Measurements from ENCODE around the gene CADPS.

Gene CADPS

DNA sequence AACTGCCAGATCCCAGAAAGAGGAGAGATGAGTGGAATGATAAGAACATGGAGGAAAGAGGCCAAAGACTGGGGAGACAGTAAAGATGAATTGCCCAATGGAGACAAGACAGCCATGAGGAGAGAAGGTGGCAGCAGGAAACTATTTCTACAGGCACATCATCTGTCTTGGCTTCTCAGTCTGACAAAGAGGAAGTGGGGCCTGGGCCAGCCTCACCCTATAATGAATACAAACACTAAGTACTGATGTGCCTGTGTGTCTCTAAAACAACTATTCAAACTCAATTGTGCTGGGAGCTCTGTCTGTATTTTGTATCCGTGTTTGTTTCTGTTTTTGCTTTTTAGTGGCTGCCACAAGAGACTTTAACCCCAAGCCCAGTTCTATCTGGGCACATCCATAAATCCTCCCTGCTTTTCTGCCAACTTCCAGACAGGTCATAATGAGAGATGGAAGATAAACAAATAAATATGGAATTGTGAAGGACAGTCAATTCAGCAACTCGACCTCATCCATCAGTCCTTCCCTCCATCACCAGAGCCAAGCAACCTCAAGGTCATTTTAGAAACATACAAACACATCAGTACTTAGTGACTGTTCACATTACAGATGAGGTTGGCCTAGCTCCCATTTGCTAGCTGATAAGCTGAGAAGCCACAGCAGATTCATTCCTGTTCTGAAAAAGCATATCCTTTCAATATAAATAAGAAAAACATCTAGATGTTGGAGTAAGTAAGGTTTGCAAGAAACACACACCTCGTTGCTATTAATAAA lies 116.7 kb downstream of the CADPS start:
- H3K4me1 ChIP-seq (ENCODE audit: insufficient read depth, low read length, severe bottlenecking) = peaks cover 36% of the 10 kb centered on the region
- H3K79me2 ChIP-seq (ENCODE audit: insufficient read depth, low read length) = no peaks in the 10 kb centered on the region
- peak overlapping the region; percentile 30; the same call in 1 of the 2 replicates for H2AFZ ChIP-seq (ENCODE audit: low read length)
- no peaks in the 10 kb centered on the region for H3K9me2 ChIP-seq (ENCODE audit: low read depth, low read length)
- H4K20me1 ChIP-seq (ENCODE audit: insufficient read depth, low read length) = no peaks in the 10 kb centered on the region
- H3K4me2 ChIP-seq (ENCODE audit: low read length) = no peak overlapping the region
- H3F3A ChIP-seq (ENCODE audit: insufficient read depth, low read length) = no peaks in the 10 kb centered on the region
- no peaks in the 10 kb centered on the region for H3K9me3 ChIP-seq (ENCODE audit: low read length)
- H3K4me3 ChIP-seq (ENCODE audit: low read depth, low read length, poor library complexity, severe bottlenecking) = no peak overlapping the region
- H3K36me3 ChIP-seq (ENCODE audit: insufficient read depth, low read length) = no peaks in the 10 kb centered on the region
- no peaks in the 10 kb centered on the region for H3K27me3 ChIP-seq (ENCODE audit: insufficient read depth, low read length)
- H3K27ac ChIP-seq (ENCODE audit: low read depth, low read length, poor library complexity, severe bottlenecking) = peak overlapping the region; percentile 58
- no peak overlapping the region for H3K9ac ChIP-seq (ENCODE audit: low read length)
- TF ChIP-seq, protein P1, sequence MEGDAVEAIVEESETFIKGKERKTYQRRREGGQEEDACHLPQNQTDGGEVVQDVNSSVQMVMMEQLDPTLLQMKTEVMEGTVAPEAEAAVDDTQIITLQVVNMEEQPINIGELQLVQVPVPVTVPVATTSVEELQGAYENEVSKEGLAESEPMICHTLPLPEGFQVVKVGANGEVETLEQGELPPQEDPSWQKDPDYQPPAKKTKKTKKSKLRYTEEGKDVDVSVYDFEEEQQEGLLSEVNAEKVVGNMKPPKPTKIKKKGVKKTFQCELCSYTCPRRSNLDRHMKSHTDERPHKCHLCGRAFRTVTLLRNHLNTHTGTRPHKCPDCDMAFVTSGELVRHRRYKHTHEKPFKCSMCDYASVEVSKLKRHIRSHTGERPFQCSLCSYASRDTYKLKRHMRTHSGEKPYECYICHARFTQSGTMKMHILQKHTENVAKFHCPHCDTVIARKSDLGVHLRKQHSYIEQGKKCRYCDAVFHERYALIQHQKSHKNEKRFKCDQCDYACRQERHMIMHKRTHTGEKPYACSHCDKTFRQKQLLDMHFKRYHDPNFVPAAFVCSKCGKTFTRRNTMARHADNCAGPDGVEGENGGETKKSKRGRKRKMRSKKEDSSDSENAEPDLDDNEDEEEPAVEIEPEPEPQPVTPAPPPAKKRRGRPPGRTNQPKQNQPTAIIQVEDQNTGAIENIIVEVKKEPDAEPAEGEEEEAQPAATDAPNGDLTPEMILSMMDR (IDR thresholded peaks at IDR 0.05; ENCODE audit: low read length) = no peak
- TF ChIP-seq EZH2 (IDR thresholded peaks at IDR 0.05; ENCODE audit: borderline replicate concordance, low read length) = no peak

DNA sequence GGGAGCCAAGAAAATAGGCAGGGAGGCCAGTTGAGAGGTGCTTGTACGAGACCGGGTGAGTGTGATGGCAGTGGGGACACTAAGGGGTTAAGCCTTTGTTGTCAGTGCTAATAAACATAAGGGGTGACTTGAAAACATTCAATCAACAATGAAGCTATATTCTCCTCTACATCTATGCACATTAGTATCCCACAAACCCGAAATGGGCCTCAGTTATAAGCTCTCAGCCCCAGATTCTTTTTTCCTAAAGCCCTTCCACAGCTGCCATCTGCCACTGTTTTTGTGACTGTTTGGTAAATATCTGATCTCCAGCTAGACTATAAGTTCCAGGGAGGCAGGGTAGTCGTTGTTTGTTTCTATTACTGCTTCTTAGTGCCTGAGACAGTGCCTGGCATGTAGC lies 118.2 kb downstream of the CADPS start:
- Histone ChIP-seq H3K9ac (ENCODE audit: low read length) (no peak overlapping the region), H3F3A (ENCODE audit: insufficient read depth, low read length) (no peaks in the 10 kb centered on the region), H3K27ac (ENCODE audit: low read depth, low read length, poor library complexity, severe bottlenecking) (peak overlapping the region; percentile 90), H4K20me1 (ENCODE audit: insufficient read depth, low read length) (no peaks in the 10 kb centered on the region), H3K36me3 (ENCODE audit: insufficient read depth, low read length) (no peaks in the 10 kb centered on the region), H3K27me3 (ENCODE audit: insufficient read depth, low read length) (no peaks in the 10 kb centered on the region), H3K4me2 (ENCODE audit: low read length) (no peak overlapping the region), H3K4me3 (ENCODE audit: low read depth, low read length, poor library complexity, severe bottlenecking) (no peak overlapping the region), H3K9me2 (ENCODE audit: low read depth, low read length) (no peaks in the 10 kb centered on the region), H3K4me1 (ENCODE audit: insufficient read depth, low read length, severe bottlenecking) (peaks cover 36% of the 10 kb centered on the region), H2AFZ (ENCODE audit: low read length) (no peak overlapping the region), H3K79me2 (ENCODE audit: insufficient read depth, low read length) (no peaks in the 10 kb centered on the region), H3K9me3 (ENCODE audit: low read length) (no peaks in the 10 kb centered on the region)
- TF ChIP-seq EZH2 (IDR thresholded peaks at IDR 0.05; ENCODE audit: borderline replicate concordance, low read length) = no peak
- TF ChIP-seq, protein P1 (IDR thresholded peaks at IDR 0.05; ENCODE audit: low read length) = no peak

DNA sequence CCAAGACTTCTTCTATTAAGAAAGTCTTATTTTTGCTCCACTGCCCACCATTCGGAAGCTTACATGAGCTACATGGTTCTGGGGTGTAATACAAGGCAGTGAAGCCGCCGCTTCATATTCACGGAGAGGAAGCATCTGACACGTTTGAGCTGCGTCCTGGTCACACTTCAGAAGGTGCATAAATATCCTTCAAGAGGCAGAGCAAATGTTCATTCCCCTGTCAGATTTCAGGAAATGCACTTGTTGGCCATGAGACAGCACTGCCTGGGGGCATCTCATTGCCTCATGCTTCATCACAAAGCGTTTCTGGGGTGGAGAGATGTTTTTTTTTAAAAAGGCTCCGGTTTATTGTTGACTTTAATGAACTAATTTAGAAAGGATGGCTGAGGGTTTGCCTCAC lies 119.9 kb downstream of the CADPS start:
- TF ChIP-seq EZH2 (IDR thresholded peaks at IDR 0.05; ENCODE audit: borderline replicate concordance, low read length) = no peak
- TF ChIP-seq, protein P1 (IDR thresholded peaks at IDR 0.05; ENCODE audit: low read length) = no peak
- H3K27me3 ChIP-seq (ENCODE audit: insufficient read depth, low read length) = no peaks in the 10 kb centered on the region
- peak overlapping the region; percentile 2 for H3K4me3 ChIP-seq (ENCODE audit: low read depth, low read length, poor library complexity, severe bottlenecking)
- no peaks in the 10 kb centered on the region for H3K79me2 ChIP-seq (ENCODE audit: insufficient read depth, low read length)
- peak overlapping the region; percentile 90 for H3K27ac ChIP-seq (ENCODE audit: low read depth, low read length, poor library complexity, severe bottlenecking)
- H2AFZ ChIP-seq (ENCODE audit: low read length) = no peak overlapping the region; the same call in 1 of the 2 replicates
- H3K9ac ChIP-seq (ENCODE audit: low read length) = peak overlapping the region; percentile 47
- H4K20me1 ChIP-seq (ENCODE audit: insufficient read depth, low read length) = no peaks in the 10 kb centered on the region
- H3K4me2 ChIP-seq (ENCODE audit: low read length) = peak overlapping the region; percentile 37
- no peaks in the 10 kb centered on the region for H3K9me3 ChIP-seq (ENCODE audit: low read length)
- H3K4me1 ChIP-seq (ENCODE audit: insufficient read depth, low read length, severe bottlenecking) = peaks cover 36% of the 10 kb centered on the region
- no peaks in the 10 kb centered on the region for H3K36me3 ChIP-seq (ENCODE audit: insufficient read depth, low read length)
- no peaks in the 10 kb centered on the region for H3K9me2 ChIP-seq (ENCODE audit: low read depth, low read length)
- no peaks in the 10 kb centered on the region for H3F3A ChIP-seq (ENCODE audit: insufficient read depth, low read length)

Measured in OCI-LY1 (cell line).